Tibial nerve (tissue), 4 donors: ENCODE data around the gene CTBP1. TPM values are rescaled to one million over a fixed set of nuclear protein-coding genes. Genes with fewer than 3 reads are reported as not detected.
"Not testable (repeated sequence)": the region's sequence is repeated elsewhere in the genome, so short reads cannot be mapped to it uniquely, and the experiment has no call there.

Source experiments
- DNase-seq, 2 donors: peaks; one replicate each; pipeline ENCODE4 v3.0.0-alpha.2; 2019; ENCODE audit warnings: low spot score in 2 of 2
- H3K27ac ChIP-seq, 4 donors: fragments of 200-600 bp; sonication (generic) in 3 of 4; one replicate each; pipeline ENCODE4 v1.5.1; 2017 to 2019; ENCODE audit warnings: mild to moderate bottlenecking in 1 of 4
- H3K27me3 ChIP-seq, 2 donors: fragments of 200-600 bp; sonication (generic) in 1 of 2; one replicate each; pipeline versions ENCODE4 v1.5.1 to v1.6.0; 2017 to 2019
- H3K36me3 ChIP-seq, 3 donors: fragments of 200-600 bp; sonication (generic); one replicate each; pipeline ENCODE4 v1.5.1; 2018 to 2019
- H3K4me1 ChIP-seq, 4 donors: fragments of 200-600 bp; sonication (generic) in 3 of 4; one replicate each; pipeline ENCODE4 v1.5.1; 2017 to 2019
- H3K4me3 ChIP-seq, 4 donors: fragments of 200-600 bp; sonication (generic) in 3 of 4; one replicate each; pipeline ENCODE4 v1.5.1; 2017 to 2019; ENCODE audit warnings: mild to moderate bottlenecking in 1 of 4, moderate library complexity in 1 of 4
- H3K9me3 ChIP-seq, 4 donors: fragments of 200-600 bp; sonication (generic) in 3 of 4; one replicate each; pipeline ENCODE4 v1.5.1; 2017 to 2019
- CTCF ChIP-seq, 5 experiments: fragments of 200-600 bp in 3 of 5; fragments of 450-650 bp in 2 of 5; sonication (generic) in 3 of 5; IDR thresholded peaks; one replicate each; pipeline ENCODE4 v1.5.1; 2016 to 2019; ENCODE audit warnings: antibody characterized with exemption in 5 of 5, mild to moderate bottlenecking in 3 of 5, moderate library complexity in 2 of 5
- EP300 ChIP-seq, 2 donors: sonication (generic); formaldehyde crosslinking; IDR thresholded peaks; one replicate each; pipeline ENCODE4 v1.6.1; 2017; ENCODE audit warnings: antibody characterized with exemption in 2 of 2, mild to moderate bottlenecking in 1 of 2
- POLR2A ChIP-seq, 2 donors: fragments of 450-650 bp; IDR thresholded peaks; one replicate each; pipeline ENCODE4 v1.6.1; 2017; ENCODE audit warnings: antibody characterized with exemption in 2 of 2, mild to moderate bottlenecking in 2 of 2, moderate library complexity in 2 of 2
- WGBS, 2 donors: methylation state at CpG; one replicate each; pipeline ENCODE4 v1.1.5; 2018; 5-methylcytosine and 5-hydroxymethylcytosine counted together
- total RNA-seq, 4 donors: library from RNA; depleted of rRNA; stranded (reverse); fragments of >200 nt; gene quantifications; one replicate each; pipeline ENCODE4 v1.1.0, GENCODE V29; 2016

The CTBP1 gene
- total RNA-seq, 4 donors from 2014 or later = 134 to 255 (median 193) TPM

DNA sequence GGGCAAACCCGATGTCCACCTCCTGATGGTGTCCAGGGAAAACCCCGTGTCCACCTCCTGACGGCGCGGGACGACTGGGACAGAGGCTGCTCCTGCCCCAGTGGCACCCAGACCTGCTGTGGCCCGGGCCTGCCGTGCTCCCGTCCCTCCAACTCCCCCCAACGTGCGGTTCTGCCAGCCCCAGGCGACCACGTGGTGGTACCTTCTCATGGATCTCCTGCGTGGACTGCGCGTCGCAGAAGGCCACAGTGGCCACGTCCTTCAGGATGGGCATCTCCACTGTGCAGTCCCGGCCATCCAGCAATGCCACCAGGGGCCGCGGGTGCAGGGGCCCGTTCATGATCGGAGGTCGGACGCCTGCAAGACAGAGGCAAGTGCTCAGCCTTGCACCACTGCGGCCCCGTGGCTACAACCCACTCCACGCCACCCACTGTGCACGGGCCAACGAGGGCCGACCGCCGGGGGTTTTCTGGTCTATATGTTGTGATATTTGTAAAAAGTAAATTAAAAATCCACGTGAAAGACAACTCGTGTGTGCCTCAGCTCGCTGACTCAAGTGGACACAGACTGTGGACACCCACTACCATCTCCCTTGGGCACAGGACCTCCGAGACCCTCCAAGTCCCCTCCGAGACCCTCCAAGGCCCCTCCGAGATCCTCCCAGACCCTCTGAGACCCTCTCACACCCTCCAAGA, 10.8 kb downstream of the CTBP1 start:
- WGBS, 2 donors = 91 to 95% methylated on average over 24 to 39 of the region's 39 CpGs
- no peak overlapping the region for H3K4me3 ChIP-seq
- peaks cover 5 to 69% (median 29%) of the 10 kb centered on the region in 4 donors for H3K4me1 ChIP-seq
- no peaks in the 10 kb centered on the region for H3K27me3 ChIP-seq
- H3K9me3 ChIP-seq = no peaks in the 10 kb centered on the region
- H3K27ac ChIP-seq = no peak overlapping the region
- TF ChIP-seq CTCF (IDR thresholded peaks at IDR 0.05) (no peak), POLR2A (IDR thresholded peaks at IDR 0.05) (no peak), EP300 (IDR thresholded peaks at IDR 0.05) (no peak)
- peak in 1 of 2 donors; percentile 12 for DNase-seq
- peaks cover 0 to 84% (median 6%) of the 10 kb centered on the region in 3 donors for H3K36me3 ChIP-seq

DNA sequence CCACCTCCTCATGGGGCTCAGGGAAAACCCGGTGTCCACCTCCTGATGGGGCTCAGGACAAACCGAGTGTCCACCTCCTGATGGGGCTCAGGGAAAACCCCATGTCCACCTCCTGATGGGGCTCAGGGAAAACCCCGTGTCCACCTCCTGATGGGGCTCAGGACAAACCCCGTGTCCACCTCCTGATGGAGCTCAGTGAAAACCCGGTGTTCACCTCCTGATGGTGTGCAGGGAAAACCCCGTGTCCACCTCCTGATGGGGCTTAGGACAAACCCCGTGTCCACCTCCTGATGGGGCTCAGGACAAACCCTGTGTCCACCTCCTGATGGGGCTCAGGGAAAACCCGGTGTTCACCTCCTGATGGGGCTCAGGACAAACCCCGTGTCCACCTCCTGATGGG, 11.7 kb downstream of the CTBP1 start:
- H3K4me1 ChIP-seq = peaks cover 4 to 69% (median 23%) of the 10 kb centered on the region in 4 donors
- not testable (repeated sequence) for DNase-seq, H3K27ac ChIP-seq, H3K27me3 ChIP-seq, H3K9me3 ChIP-seq, H3K4me3 ChIP-seq
- peaks cover 0 to 92% (median 6%) of the 10 kb centered on the region in 3 donors for H3K36me3 ChIP-seq
- WGBS, 2 donors = 85 to 91% methylated on average over 9 of the region's 9 CpGs

- Histone ChIP-seq H3K36me3 (peaks cover 0 to 95% (median 6%) of the 10 kb centered on the region in 3 donors), H3K4me1 (peaks cover 0 to 69% (median 19%) of the 10 kb centered on the region in 4 donors)
- H3K9me3 ChIP-seq, DNase-seq, H3K4me3 ChIP-seq, H3K27ac ChIP-seq, H3K27me3 ChIP-seq: not testable (repeated sequence)
- WGBS, 2 donors = 85 to 88% methylated on average over 9 to 11 of the region's 13 CpGs
Observed at GRCh38 chr4:1236836-1237235, 12.1 kb downstream of the CTBP1 start.

GRCh38 chr4:1236103-1236641, 12.8 kb downstream of the CTBP1 start:
- Histone ChIP-seq H3K27me3 (no peaks in the 10 kb centered on the region), H3K9me3 (no peaks in the 10 kb centered on the region), H3K36me3 (peaks cover 0 to 96% (median 11%) of the 10 kb centered on the region in 3 donors), H3K27ac (no peak overlapping the region), H3K4me3 (no peak overlapping the region), H3K4me1 (peaks cover 0 to 65% (median 17%) of the 10 kb centered on the region in 4 donors)
- no peak for DNase-seq
- WGBS, 2 donors = 85 to 86% methylated on average over 18 to 19 of the region's 19 CpGs
- no peak for TF ChIP-seq EP300 (IDR thresholded peaks at IDR 0.05)
- no peak for TF ChIP-seq CTCF (IDR thresholded peaks at IDR 0.05)
- no peak for TF ChIP-seq POLR2A (IDR thresholded peaks at IDR 0.05)

DNA sequence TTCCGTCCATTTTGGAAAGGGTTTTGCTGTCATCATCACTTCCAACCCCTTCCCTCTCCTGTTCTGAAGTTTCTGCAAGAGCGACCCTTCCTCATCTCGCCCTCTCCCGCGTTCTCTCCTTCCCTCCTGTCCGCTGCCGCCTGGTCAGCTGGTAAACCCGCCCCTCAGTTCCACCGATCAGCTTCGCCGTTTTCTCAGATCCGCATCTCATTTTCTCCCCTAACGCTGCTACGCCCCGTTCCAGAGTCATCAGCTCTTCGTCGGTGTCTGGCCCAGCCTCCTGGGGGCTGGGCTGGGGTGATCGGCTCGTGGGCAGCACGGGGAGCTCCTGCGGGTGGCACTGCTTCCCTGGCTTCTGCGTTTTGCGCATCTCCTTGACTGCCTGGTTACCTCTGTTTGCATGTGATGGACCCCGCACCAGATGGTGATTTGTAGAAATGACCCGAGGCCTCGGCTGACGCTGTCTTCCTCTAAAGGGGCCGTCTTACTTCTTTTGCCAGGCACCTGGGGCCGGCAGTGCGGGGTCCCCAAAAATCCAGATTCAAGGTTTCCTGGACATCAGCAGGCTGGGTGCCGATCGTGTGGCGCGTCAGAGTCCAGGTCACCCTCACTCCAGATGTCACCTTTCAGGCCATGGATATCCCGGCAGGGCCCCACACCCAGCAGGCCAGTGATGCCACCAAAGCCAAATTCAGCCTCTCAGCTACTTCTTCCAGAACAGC, 13.4 kb downstream of the CTBP1 start:
- Histone ChIP-seq H3K4me1 (peaks cover 0 to 59% (median 17%) of the 10 kb centered on the region in 4 donors), H3K27ac (no peak overlapping the region), H3K27me3 (no peaks in the 10 kb centered on the region), H3K4me3 (no peak overlapping the region), H3K36me3 (peaks cover 0 to 96% (median 11%) of the 10 kb centered on the region in 3 donors), H3K9me3 (no peaks in the 10 kb centered on the region)
- DNase-seq = no peak
- TF ChIP-seq POLR2A (IDR thresholded peaks at IDR 0.05) = no peak
- TF ChIP-seq CTCF (IDR thresholded peaks at IDR 0.05) = no peak
- no peak for TF ChIP-seq EP300 (IDR thresholded peaks at IDR 0.05)
- WGBS, 2 donors = 88 to 91% methylated on average over 24 to 35 of the region's 35 CpGs

- H3K27me3 ChIP-seq = no peaks in the 10 kb centered on the region
- H3K4me3 ChIP-seq = no peak overlapping the region
- peak overlapping the region in 1 of 4 donors; percentile 13 for H3K27ac ChIP-seq
- H3K4me1 ChIP-seq = peaks cover 0 to 59% (median 17%) of the 10 kb centered on the region in 4 donors
- whole genome bisulfite sequencing, 2 donors = 68 to 73% methylated on average over 18 to 24 of the region's 24 CpGs
- TF ChIP-seq EP300 (IDR thresholded peaks at IDR 0.05) (no peak), POLR2A (IDR thresholded peaks at IDR 0.05) (no peak), CTCF (IDR thresholded peaks at IDR 0.05) (no peak)
- H3K9me3 ChIP-seq = no peaks in the 10 kb centered on the region
- H3K36me3 ChIP-seq = peaks cover 0 to 97% (median 11%) of the 10 kb centered on the region in 3 donors
- no peak for DNase-seq
Observed at GRCh38 chr4:1234811-1235292, 14.1 kb downstream of the CTBP1 start.
